RWPE2 (cell line): Measurements from ENCODE around the gene SLC17A9.
A peak's percentile ranks its signal among the peaks of the same experiment; 100 is the strongest.

Experiments used
- ATAC-seq: fragments of 200-7000 bp; cut with Tn5 transposase; 3 replicates; pipeline ENCODE4 v1.9.1; 2021; ENCODE audit warnings: low read depth
- DNase-seq: peaks from one replicate; pipeline ENCODE4 v3.0.0-alpha.2; 2020; ENCODE audit warnings: low spot score
- H3K27ac ChIP-seq: fragments of 450-650 bp; 2 replicates; pipeline ENCODE4 v1.5.1; 2017; ENCODE audit warnings: mild to moderate bottlenecking; ENCODE audit not compliant: poor library complexity, severe bottlenecking
- H3K27me3 ChIP-seq: fragments of 250-450 bp; sonication (Bioruptor Pico); 2 replicates; pipeline ENCODE4 v1.5.1; 2021; ENCODE audit warnings: mild to moderate bottlenecking, moderate library complexity; ENCODE audit not compliant: insufficient read depth, poor library complexity, severe bottlenecking
- H3K36me3 ChIP-seq: fragments of 250-450 bp; sonication (Bioruptor Pico); 2 replicates; pipeline ENCODE4 v1.5.1; 2020; ENCODE audit warnings: low read depth, mild to moderate bottlenecking, moderate library complexity
- H3K4me1 ChIP-seq: fragments of 250-450 bp; sonication (Bioruptor Pico); 2 replicates; pipeline ENCODE4 v1.5.1; 2021; ENCODE audit warnings: mild to moderate bottlenecking, moderate library complexity; ENCODE audit not compliant: insufficient read depth, poor library complexity, severe bottlenecking
- H3K4me3 ChIP-seq: fragments of 250-450 bp; sonication (Bioruptor Pico); 2 replicates; pipeline ENCODE4 v1.5.1; 2021; ENCODE audit warnings: mild to moderate bottlenecking, moderate library complexity; ENCODE audit not compliant: severe bottlenecking
- H3K9me3 ChIP-seq: fragments of 250-450 bp; sonication (Bioruptor Pico); 2 replicates; pipeline ENCODE4 v1.5.1; 2021; ENCODE audit warnings: mild to moderate bottlenecking, moderate library complexity; ENCODE audit not compliant: severe bottlenecking
- CTCF ChIP-seq: fragments of 450-650 bp; IDR thresholded peaks from one replicate; pipeline ENCODE4 v1.5.1; 2017; ENCODE audit warnings: mild to moderate bottlenecking, moderate library complexity; ENCODE audit not compliant: poor library complexity, severe bottlenecking

The SLC17A9 gene

GRCh38 chr20:62971211-62971949 is 18.9 kb downstream of the SLC17A9 start:
- H3K9me3 ChIP-seq, result no peaks in the 10 kb centered on the region
- H3K36me3 ChIP-seq, result no peaks in the 10 kb centered on the region
- H3K27me3 ChIP-seq, result peaks cover 71% of the 10 kb centered on the region
- H3K4me3 ChIP-seq, result no peak overlapping the region
- no peaks in the 10 kb centered on the region for H3K4me1 ChIP-seq
- no peak overlapping the region for H3K27ac ChIP-seq
- TF ChIP-seq CTCF, result no peak
- ATAC-seq (no peak), DNase-seq (no peak)

- no peaks in the 10 kb centered on the region for H3K4me1 ChIP-seq
- no peaks in the 10 kb centered on the region for H3K9me3 ChIP-seq
- H3K36me3 ChIP-seq, result no peaks in the 10 kb centered on the region
- peaks cover 77% of the 10 kb centered on the region for H3K27me3 ChIP-seq
- peak; percentile 92 for ATAC-seq
- no peak overlapping the region for H3K27ac ChIP-seq
- H3K4me3 ChIP-seq, result no peak overlapping the region
- DNase-seq, result peak; percentile 97
- TF ChIP-seq CTCF, result peak; percentile 98
Observed at GRCh38 chr20:62971950-62972844, 19.7 kb downstream of the SLC17A9 start.

GRCh38 chr20:62972845-62973745 is 20.6 kb downstream of the SLC17A9 start:
- no peak overlapping the region for H3K4me3 ChIP-seq

GRCh38 chr20:62975251-62975760 is 22.8 kb downstream of the SLC17A9 start:
- Histone ChIP-seq H3K27ac (no peak overlapping the region), H3K27me3 (peaks cover 84% of the 10 kb centered on the region), H3K4me3 (no peak overlapping the region), H3K4me1 (no peaks in the 10 kb centered on the region), H3K9me3 (no peaks in the 10 kb centered on the region), H3K36me3 (no peaks in the 10 kb centered on the region)
- ATAC-seq, result no peak
- DNase-seq, result no peak
- no peak for TF ChIP-seq CTCF

More at GRCh38 chr20:62972845-62973745, 20.6 kb downstream of the SLC17A9 start:
- no peaks in the 10 kb centered on the region for H3K4me1 ChIP-seq
- no peaks in the 10 kb centered on the region for H3K9me3 ChIP-seq
- no peaks in the 10 kb centered on the region for H3K36me3 ChIP-seq
- H3K27me3 ChIP-seq, result peaks cover 82% of the 10 kb centered on the region
- TF ChIP-seq CTCF, result no peak
- H3K27ac ChIP-seq, result no peak overlapping the region
- ATAC-seq (no peak; the same call in 2 of the 3 replicates), DNase-seq (no peak)
